GM18511 (cell line): Measurements from ENCODE around the gene PSMD2.
"Not testable (repeated sequence)": the region's sequence is repeated elsewhere in the genome, so short reads cannot be mapped to it uniquely, and the experiment has no call there.

Source experiments
- ATAC-seq: cut with Tn5 transposase; IDR thresholded peaks from one replicate; pipeline ENCODE4 v1.9.1; 2021; ENCODE audit warnings: mild to moderate bottlenecking, moderate library complexity; ENCODE audit not compliant: unreplicated experiment

Gene PSMD2

DNA sequence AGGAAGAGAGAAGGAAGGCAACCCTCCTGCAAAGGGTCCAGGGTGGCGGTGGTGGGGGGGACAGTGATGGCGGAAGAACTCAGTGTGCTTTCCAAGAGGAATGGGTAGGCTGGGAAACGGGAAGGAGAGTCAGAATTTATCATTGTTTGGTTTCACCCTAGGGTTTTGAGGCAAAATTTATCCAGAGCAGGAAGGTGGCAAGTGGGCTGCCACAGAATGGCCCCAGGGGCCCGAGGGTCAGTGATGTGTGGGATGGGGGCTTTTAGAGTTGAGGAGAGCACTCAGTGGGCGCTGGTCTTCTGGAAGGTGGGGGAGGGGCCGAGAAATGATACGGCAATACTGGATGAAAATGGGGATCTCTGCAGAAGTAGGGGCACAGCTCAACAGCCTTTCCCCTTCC lies 38.9 kb downstream of the PSMD2 start:
- ATAC-seq, result no peak

GRCh38 chr3:184338511-184338945 lies 39.5 kb downstream of the PSMD2 start:
- no peak for ATAC-seq

- no peak for ATAC-seq
Observed at GRCh38 chr3:184339001-184339400, 40.0 kb downstream of the PSMD2 start.

GRCh38 chr3:184339451-184340135 lies 40.6 kb downstream of the PSMD2 start:
- not testable (repeated sequence) for ATAC-seq

GRCh38 chr3:184341925-184342324 lies 42.9 kb downstream of the PSMD2 start:
- no peak for ATAC-seq

DNA sequence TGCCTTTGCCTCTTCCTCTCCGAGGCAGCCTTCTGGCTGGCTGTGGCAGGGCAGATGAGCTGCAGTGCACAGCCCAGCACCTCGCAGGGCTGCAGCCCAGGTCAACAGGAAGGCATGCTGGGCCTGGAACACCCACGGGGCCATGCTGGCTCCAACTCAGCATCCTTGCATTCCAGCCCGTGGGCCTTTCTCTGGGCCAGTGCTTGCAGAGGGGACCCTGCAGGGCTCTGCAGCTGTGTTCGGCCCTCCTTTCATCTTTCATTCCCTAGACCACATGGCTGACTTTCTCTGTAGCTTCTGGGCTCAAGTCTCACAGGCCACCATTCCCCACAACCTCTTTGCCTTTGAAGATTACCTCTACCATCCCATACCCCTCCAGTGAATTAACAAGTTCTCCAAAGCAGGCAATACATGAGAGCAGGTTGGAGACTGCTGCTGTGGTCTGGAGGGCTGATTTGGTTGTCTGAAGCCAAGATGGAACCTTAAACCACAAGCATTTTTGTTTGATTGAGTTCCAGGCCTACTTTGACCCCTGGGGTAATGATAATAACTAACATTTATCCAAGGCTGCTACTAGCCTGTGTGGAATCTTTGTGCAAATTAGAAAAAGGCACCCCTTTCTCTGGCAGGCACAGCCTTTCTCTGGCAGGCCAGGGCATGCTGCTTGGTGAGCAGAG lies 44.3 kb downstream of the PSMD2 start:
- ATAC-seq, result no peak

DNA sequence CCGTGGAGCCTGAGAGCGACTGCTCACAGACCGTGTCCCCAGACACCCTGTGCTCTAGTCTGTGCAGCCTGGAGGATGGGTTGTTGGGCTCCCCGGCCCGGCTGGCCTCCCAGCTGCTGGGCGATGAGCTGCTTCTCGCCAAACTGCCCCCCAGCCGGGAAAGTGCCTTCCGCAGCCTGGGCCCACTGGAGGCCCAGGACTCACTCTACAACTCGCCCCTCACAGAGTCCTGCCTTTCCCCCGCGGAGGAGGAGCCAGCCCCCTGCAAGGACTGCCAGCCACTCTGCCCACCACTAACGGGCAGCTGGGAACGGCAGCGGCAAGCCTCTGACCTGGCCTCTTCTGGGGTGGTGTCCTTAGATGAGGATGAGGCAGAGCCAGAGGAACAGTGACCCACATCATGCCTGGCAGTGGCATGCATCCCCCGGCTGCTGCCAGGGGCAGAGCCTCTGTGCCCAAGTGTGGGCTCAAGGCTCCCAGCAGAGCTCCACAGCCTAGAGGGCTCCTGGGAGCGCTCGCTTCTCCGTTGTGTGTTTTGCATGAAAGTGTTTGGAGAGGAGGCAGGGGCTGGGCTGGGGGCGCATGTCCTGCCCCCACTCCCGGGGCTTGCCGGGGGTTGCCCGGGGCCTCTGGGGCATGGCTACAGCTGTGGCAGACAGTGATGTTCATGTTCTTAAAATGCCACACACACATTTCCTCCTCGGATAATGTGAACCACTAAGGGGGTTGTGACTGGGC lies 45.7 kb downstream of the PSMD2 start:
- no peak for ATAC-seq

DNA sequence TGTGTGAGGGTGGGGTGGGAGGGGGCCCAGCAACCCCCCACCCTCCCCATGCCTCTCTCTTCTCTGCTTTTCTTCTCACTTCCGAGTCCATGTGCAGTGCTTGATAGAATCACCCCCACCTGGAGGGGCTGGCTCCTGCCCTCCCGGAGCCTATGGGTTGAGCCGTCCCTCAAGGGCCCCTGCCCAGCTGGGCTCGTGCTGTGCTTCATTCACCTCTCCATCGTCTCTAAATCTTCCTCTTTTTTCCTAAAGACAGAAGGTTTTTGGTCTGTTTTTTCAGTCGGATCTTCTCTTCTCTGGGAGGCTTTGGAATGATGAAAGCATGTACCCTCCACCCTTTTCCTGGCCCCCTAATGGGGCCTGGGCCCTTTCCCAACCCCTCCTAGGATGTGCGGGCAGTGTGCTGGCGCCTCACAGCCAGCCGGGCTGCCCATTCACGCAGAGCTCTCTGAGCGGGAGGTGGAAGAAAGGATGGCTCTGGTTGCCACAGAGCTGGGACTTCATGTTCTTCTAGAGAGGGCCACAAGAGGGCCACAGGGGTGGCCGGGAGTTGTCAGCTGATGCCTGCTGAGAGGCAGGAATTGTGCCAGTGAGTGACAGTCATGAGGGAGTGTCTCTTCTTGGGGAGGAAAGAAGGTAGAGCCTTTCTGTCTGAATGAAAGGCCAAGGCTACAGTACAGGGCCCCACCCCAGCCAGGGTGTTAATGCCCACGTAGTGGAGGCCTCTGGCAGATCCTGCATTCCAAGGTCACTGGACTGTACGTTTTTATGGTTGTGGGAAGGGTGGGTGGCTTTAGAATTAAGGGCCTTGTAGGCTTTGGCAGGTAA lies 46.5 kb downstream of the PSMD2 start:
- ATAC-seq, result peak; percentile 51

GRCh38 chr3:184346480-184347190 lies 47.6 kb downstream of the PSMD2 start:
- ATAC-seq, result no peak

- ATAC-seq, result no peak
Observed at GRCh38 chr3:184347321-184348056, 48.4 kb downstream of the PSMD2 start.

DNA sequence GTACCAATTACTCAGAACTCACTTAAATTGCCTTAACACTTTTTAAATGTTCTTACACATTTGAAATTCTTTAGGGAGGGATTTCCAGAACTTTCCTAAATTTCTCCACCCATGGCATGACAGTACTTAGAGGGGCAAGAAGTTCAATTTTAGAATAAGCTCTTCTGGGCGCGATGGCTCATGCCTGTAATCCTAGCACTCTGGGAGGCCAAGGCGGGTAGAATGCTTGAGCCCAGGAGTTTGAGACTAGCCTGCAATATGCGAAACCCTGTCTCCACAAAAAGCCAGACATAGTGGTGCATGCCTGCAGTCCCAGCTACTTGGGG lies 49.0 kb downstream of the PSMD2 start:
- no peak for ATAC-seq

DNA sequence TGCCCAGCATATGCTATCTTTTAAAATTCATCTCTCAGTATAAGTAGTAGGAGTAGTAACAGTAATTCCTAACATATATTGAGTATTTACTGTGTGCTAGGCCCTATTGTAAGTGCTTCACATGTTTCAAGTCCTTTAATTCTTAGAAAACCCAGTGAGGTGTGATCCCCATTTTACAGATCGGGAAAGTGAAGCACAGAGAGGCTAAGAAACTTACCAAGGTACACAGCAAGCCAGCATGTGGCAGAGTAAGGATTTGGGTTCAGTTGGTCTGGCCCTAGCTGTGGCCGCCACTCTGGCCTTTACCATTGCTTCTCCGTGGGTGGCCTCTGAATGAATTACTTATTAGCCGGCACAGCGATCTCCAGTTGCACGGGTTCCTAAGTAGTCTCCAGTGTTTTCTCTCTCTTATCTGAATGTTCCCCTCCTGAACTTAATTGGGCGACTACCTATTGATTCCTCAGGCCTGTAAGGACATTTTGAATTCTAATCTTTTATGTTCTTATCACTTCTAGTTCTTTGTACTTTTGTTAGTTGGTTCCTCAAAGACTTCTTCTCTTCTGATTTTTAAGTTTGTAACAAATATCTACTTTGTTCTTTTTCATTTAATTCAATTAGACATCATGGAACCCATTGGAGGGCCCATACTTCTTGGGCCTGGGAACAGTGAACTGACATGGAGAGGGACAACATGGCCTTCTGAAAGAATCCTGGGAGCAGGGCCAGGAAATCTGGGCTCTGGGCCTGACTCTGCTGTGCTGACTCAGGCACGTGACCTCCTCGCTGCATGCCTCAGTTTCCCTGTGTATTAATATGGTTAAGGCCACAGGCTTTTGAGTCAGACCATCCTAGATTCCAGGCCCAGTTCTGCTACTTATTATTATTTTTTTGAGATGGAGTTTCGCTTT lies 50.8 kb downstream of the PSMD2 start:
- no peak for ATAC-seq

DNA sequence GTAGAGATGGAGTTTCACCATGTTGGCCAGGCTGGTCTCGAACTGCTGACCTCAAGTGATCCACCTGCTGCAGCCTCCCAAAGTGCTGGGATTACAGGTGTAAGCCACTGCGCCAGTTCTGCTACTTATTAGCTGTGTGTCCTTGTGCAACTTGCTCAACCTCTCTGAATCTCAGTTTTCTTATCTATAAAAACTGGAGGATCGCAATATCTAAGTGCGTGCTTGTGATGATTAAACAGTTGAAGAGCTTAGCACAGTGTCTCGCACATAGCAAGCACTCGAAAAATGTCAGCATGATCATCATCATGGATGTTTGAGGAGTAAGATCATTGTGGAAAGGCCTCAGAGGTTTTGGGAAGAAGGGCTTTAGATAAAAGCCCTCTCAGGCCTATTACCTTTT lies 51.6 kb downstream of the PSMD2 start:
- no peak for ATAC-seq

DNA sequence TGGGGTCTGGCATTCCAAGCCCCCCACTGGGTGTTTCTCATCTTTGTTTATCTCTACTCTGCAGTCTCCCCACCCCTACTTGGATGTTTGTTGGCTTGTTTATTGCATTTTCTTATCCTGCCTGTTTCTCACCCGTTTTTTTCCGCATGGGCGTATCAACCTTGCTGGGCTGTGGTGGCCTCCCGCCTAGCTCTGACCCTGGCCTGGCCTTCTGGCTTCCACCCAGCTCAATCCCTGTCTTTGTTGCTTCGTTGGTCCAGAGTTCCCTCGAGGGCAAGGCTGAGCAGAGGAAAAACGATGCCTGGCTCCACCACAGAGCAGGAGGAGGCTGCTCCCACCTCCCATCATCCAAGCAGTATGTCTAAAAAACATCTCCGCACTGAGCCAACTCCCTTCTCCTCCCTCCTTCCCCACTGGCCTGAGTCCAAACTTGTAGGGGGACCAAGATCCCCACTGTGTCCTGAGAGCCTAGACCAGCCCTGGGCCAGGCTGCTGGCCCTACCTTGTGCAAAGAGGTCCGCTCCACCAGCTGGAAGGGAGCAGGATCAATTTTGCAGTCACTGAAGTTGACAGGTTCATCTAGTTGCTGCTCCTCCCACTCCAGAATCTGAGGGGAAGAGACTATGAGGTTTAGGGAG lies 52.6 kb downstream of the PSMD2 start:
- ATAC-seq, result no peak

DNA sequence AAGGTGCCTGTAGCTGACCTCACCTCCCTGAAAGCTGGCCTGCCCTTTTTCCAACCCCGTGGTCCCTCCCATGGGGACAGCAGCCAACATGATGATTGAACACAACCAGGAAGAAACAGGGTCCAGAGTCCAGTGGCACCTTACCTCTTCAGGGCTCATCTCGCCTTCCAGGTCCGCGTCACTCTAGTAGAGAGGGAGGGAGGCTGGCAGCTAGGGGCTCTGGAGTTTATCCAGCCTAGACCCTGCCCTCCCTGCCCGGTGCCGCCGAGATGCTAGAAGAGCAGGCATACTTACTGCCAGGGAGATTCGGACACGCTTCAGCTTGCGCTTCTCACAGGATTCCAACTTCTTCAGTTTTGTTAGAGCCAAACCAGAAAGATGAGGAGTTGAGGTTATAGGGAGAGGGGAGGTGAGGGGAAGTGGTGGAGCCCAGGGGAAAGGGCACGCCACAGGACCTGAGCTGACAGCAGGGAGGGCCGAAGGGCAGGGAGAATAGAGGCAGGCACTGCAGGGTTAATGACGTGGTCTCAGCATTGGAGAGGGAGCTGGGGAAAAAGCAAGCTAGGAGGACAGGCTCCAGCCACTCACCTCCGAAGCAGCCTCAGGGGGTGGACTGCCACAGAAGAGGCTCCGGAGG lies 53.2 kb downstream of the PSMD2 start:
- ATAC-seq, result no peak

DNA sequence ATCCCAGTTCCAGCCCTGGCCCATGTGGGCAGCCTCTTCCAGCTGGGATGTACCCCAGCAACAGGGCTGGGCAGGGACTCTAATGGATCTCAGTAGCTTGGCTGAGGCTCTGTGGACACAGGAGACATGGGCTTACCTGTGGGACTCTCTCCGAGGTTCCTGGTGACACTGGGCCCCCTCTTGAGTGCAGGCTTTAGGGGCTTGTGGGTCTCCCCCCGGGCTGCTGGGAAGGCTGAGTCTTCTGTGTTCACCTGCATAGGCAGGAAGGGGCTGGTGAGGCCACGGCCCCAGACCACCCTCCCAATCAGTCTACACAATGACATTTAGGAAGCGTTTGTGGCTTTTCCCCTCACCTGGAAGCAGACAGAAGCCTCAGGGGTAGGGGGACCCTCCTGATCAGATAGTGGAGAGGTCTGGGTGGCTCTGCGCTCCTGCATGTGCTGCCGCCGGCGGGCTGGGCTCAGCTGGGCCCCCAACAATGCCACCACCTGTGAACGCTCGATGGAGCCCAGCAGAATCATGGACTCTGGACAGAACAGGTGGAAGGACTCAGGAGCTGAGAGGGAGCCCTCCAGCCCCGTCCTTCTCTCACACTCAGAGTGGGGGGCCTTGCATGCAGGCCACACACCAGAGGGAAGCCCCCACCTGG lies 54.0 kb downstream of the PSMD2 start:
- no peak for ATAC-seq

DNA sequence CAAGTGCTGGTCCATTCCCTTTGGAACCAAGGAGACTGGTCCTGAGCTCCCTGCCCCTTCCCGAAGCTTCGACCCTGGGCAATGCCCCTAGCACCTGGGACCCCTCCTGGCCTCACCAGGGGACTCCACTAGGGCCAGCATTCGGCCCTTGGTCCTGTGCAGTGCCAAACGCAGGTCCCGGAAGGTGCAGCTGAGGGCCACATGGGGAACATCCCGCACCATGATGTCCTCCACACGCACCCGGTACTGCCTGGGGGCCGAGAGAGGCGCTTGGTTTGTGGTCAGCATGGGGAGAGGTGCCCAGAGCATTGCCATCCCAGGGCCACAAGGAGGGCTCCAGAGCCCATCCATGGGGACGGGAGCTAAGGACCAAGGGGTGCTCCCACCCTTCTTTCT lies 54.5 kb downstream of the PSMD2 start:
- ATAC-seq, result no peak
